NCI-H1694 (cell line): ENCODE measurements around the gene ADAMTS18.

Experiments
- DNase-seq: peaks from one replicate; lab custom pipeline; 2025; lab: John Stamatoyannopoulos, UW

ADAMTS18 gene

DNA sequence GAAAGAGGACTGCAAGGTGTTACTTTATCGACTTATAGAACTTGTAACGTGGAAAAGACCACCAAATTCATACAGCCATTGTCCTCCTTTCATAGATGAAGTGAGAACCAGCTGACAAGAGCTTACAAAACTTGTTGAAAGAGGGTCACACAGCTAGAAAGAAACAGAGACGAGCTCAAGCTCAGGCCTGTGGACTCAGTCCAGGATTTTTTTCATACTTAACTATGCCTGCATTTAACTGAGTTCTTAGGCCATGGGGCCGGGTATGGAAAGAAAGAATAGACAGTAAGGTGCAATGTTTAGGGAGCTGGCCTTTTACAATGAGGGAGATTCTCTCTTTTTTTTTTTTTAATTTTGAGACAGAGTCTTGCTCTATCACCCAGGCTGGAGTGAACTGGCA is 106.1 kb downstream of the ADAMTS18 start:
- no peak for DNase-seq

DNA sequence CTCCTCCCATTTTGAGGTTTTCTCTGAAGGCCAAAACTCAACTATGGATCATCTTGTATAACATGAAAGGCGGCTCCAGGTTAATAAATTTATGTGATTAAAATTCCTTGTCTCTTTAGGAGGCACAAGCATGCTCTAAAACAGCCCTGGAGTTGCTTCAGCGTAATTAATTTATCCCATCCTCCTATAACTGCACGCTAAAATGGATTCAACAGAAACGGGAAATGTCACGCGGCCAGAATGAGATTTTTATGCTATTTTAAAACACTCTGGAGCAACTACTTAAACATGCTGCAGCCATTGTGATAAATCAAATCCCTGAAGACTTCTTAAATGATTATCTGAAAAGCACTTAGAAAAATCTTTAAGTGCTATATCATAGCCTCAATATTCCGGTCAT is 106.6 kb downstream of the ADAMTS18 start:
- DNase-seq = no peak

DNA sequence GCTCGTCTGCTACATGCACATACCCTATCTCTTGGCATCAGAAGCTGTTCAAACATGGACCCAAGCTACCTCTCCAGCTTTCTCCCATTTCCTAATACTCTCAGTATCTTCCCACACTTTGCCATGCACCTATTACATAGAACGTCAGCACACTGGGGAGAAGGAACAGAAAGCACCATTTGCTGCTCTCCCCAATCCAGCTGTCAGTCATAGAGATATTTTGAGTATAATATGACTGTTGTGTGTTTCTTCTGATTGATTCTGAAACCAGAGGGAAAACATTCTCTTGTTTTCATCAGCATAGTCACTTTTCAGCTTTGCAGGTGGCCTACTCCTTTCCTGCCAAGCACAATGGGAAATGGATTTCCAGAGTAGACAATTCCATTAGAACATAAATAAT is 107.1 kb downstream of the ADAMTS18 start:
- DNase-seq = no peak

DNA sequence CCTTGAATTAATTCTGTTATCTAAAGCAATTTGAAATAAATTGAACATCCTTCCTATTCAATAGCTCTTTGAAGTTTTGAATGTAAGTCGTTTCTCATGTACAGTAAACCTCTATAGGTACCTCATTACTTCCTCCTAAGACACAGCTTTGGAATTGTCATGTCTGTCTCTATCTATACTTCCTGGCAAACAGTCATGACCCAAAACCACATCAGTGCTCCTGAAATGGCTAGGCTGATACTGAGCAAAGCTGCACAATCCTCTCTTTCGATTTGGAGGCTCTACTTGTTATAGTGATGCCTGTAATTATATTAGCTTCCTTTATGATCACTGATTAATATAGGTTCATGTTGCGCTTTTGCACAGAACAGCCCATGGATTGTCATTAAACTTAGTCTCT is 110.1 kb downstream of the ADAMTS18 start:
- no peak for DNase-seq

DNA sequence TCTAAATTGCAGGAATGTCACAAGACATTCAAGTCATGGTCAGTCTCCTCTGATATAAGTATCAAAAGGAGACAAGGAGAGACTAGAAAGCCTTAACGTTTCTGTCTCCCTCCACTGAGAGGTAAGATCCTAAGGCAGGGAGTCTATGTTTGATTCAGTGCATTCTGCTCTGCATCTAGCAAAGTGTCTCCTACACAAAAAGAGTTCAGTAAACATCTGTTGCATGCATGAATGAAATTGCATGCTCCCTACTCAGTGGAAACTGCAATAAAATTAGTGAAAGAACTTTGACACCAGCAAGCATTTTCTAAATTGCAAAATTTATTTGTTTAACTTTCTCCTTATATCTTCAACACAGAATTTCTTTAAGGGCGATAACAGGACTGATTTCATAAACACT is 111.1 kb downstream of the ADAMTS18 start:
- no peak for DNase-seq

DNA sequence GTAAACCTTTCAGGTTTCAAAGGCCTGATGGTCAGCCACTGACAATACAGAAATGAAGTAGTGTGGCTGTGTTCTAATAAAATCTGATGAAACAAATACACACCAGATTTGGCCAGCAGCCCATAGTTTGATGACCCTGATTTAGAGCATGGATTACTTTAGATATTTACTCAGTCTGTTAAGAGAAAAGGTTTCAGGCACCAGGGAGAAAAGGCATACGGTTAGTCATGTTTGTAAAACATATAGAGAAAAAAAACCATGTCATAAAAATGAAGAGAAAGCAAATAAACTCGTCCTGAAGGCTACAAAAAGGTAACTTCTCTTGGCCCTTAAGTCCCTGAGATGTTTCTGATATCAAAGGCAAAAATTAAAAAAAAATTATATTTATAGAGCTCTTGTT is 112.1 kb downstream of the ADAMTS18 start:
- DNase-seq = no peak

DNA sequence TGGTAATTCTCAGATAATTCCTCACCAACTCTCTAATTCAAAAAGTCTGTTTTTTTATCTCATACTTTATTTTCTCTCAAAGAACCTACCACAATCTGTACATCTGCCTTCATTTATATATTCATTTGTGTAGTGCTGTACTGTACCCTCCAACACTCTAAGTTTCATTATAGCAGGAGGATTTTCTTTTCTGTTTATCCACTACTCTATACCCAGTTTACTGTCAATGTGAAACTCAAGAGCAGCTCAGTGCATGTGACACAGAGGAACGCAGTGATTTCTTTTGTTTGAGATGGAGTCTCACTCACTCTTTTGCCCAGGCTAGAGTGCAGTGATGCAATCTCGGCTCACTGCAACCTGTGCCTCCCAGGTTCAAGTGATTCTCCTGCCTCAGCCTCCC is 117.8 kb downstream of the ADAMTS18 start:
- DNase-seq = no peak

DNA sequence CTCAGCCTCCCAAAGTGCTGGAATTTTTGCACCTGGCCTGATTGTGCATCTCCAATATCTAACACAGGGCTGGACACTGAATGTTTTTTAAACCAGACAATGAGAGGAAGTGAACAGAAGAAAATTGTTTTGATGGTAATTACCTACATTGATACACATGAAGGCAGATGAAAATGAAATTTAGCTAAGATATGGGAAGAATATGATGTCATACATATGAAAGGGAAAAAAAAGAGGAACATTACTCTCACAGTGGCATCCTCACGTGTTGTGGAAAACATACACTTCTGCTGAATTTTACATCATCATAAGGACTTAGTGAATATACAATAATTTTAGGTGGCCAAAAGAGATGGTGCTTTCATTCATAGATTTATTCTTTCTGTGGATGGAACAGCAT is 124.0 kb downstream of the ADAMTS18 start:
- no peak for DNase-seq

DNA sequence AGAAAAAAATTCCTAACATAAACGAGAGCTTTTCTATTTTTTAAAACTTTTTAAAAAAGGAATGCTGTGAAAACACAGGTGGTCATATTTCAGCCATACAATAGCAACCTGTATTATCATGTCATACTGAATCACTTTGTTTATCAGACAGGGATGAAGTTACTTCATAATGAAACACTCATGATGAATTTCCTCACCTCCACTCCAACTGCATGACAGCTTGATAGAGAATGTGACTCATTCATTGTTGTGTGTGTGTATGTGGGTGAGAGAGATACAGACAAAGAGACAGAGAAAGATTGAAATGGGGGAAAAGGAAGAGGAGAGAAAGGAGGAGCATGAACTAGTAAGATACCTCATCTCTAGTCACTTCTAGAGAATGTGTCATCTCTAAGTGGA is 126.7 kb downstream of the ADAMTS18 start:
- DNase-seq = no peak

DNA sequence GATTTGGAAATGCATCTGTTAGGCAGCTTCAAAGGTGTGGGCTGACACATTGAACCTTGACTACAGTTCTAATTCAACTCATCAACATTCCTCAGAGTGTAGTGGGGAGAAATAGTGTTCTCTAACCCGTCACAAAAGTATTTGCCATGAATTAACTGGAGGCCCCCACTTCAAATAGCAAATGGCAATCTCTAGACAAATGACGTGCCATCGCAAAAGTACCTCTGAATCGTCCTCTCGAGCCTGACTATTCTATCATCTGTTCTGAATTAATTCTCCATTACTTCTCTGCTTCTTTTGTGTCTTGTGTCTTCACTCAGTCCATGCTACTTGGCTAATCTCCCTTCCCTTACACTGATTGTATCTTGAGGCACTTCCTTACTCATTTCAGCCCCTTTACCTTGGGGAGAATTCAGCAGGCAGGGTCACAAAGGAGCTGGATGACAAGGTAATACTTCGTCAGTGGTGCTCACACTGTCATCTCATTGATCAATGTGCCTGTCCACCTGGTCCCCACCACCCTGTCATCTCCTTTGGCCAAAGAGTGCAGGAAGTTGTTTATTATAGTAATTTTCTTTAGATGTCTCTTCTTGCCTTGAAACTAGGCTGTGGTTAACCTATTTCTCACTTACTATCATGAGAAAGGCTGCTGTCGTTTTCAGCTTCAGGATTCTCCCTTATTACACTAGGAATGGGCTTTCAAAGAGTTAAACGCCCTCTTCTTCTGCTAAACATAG is 127.2 kb downstream of the ADAMTS18 start:
- no peak for DNase-seq

DNA sequence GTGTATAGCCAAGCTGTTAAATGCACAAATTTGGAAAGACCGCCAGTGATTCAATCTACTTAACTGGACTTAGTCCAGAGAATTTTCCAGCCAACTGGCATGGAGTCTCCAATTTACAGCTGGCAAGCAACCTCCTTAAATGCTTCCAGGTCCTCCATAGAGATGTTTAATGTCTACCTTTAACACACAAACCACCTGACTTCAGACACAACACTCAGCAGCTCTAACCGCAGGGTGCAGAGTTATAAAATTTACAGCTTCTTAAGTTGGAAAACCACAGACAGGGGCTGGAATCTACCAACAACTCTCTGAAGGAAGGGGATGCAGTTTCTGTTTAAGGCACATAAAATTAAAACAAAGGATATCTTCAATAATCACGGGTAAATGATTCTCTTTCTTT is 128.8 kb downstream of the ADAMTS18 start:
- DNase-seq = no peak

DNA sequence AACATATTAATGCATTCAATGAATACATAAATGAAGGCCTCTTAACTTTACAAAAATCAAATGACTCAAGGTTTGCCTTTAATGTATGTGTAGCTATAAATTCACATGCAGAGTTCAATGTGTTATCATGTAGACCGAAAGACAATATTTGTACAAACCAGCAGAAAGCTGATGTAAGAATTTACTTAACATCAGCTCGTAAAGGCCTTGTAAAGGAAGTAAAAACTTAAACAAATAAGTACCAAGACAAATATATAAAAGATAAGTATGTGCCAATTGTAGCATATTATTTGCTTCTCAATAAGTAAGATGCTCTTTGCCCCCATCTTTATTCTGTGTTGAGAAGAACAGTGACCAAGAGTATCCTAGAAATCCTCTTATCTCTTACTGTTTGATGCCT is 130.0 kb downstream of the ADAMTS18 start:
- no peak for DNase-seq

DNA sequence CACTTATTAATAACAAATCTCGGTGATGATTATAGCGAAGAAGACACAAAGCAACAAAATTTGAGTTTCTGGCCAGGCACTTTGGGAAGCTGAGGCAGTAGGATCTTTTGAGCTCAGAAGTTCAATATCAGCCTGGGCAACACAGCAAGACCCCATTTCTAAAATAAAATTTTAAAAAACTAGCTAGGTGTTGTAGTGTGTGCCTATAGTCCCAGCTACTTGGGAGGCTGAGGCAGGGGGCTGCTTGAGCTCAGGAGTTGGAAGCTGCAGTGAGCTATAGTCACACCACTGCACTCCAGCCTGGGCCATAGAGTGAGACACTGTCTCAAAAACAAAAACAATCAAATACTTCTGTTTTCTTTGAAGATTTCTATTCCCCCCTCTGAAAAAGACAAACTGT is 130.7 kb downstream of the ADAMTS18 start:
- DNase-seq = no peak

DNA sequence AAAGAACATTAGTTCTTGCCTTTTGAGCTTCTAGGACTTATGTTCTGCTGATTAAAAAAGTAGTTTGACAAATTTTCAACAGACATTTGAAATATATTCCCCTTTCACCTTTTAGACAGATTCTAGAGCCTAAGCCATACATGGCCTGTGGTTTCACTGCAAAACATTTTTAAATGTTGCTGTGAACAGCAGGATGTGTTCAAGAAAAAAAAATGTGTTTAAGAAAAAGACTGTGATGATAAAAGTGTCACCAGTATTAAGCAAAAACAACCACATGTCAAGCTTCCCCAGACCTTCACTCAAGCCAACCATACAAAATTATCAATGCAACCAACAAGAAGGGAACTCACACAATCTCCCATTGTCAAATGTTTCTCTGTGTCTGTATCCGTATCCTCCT is 132.2 kb downstream of the ADAMTS18 start:
- DNase-seq = no peak

DNA sequence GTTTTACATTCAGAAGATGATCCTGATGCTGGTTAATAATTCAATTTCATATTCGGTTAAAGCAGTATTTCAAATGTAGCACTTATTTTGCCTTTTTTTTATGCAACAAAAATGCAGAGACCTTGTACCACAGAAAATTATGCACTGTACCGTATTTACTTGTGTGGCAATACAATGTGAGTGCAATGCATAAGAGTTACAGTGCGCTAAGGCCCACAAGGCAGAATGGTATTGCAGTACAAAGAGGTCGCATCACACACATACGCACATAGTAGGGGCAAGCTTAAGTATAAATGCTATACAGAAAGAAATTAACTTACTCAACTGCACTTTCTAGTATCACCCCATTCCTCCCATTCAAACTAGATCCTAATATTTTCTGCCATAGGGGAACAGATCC is 132.6 kb downstream of the ADAMTS18 start:
- DNase-seq = no peak

DNA sequence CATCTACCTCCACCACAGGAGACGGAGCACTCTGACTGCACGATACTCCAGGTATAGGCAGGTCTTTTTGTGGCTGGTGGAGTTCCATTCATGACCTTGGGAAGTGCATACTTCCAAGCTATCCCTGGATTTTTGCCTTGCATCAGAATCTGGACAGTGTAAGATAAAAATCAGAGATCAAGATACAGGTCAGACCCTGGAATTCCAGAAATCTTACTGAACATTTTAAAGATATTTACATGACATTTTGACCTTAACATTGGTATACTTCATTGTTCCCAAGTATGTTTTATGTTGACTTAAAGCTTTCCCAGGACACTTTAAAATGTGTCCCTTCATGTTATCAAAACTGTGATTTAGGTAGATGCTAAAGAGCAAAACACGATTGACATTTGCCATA is 134.6 kb downstream of the ADAMTS18 start:
- no peak for DNase-seq

DNA sequence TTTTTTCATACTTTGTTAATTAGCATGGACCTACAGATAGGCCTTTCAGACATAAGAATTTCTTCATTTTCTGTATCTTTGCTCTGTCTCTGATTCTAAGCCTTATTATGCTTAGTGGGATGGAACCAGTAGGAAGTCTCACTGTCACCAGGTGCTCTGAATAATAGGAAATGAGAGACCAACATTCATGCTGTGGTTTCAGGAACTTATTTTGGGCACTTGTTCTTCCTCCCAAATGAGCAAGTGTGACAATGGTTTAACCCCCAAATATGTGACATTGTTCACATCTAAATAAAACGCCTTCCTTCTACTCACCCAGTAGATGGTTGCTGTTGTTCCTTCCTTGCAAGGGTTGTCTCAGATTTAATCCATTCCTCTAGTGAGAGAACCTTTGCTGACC is 135.4 kb downstream of the ADAMTS18 start:
- DNase-seq = no peak

DNA sequence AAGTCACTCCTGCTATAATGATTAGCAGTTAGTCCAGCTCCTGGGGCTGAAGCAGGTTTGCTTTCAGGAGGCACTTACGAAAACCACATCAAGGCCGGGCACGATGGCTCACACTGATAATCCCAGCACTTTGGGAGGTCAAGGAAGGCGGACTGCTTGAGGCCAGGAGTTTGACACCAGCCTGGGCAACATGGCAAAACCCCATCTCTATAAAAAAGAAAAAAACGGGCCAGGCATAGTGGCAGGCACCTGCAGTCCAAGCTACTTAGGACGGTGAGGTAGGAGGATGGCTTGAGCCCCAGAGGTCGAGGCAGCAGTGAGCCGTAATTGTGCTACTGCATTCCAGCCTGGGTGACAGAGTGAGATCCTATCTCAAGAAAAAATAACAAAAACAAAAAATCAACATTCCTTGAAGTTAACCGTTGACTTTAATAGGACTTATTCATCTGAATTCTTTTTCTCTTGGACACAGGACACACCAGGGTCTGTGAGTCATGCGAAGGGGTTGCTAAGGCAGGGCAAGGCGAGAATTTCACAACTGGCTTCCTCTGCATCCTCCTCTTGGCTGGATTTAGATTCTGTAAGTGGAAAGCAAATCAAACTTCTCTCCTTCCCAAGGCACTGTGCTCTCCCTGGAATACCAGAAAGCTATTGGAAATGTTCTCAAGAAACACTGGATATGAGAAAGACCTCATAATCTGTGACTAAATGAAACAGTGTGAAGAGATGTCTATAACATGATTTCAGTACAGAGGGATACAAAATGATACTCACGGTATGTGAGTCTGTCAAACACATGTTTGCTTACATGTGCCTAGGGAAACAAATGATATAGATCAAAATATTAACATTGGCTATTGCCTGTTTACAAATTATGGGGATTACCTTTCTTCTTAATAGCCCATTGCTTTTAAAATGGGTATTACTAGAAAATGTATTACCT is 136.1 kb downstream of the ADAMTS18 start:
- DNase-seq = no peak

DNA sequence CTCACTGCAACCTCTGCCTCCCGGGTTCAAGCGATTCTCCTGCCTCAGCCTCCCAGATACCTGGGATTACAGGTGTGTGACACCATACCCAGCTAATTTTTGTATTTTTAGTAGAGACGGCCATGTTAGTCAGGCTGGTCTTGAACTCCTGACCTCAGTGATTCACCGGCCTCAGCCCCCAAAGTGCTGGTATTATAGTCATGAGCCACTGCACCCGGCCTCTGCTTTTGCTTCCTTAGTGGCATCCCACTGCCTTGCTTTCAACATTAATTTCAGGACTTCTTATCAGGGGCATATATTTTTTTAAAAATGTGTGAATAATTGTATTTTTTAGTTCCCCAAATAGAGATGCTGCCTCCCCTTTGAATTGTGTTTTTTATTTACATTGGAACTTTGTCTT is 136.8 kb downstream of the ADAMTS18 start:
- DNase-seq = no peak

DNA sequence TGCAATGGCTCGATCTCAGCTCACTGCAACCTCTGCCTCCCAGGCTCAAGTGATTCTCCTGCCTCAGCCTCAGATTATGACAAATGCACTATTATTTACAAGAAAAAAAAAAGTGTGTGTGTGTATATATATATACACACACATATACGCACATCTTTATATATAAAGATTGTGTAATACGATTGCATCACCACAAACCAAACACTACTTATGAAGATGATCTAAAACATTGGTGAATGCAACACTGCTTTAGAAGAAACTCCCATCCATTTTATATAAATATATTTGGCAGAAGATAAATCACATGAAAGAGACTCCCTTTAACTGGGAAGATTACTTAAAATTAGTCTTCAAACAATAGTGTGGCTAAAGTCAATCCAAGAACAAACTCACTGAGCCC is 138.9 kb downstream of the ADAMTS18 start:
- DNase-seq = no peak

DNA sequence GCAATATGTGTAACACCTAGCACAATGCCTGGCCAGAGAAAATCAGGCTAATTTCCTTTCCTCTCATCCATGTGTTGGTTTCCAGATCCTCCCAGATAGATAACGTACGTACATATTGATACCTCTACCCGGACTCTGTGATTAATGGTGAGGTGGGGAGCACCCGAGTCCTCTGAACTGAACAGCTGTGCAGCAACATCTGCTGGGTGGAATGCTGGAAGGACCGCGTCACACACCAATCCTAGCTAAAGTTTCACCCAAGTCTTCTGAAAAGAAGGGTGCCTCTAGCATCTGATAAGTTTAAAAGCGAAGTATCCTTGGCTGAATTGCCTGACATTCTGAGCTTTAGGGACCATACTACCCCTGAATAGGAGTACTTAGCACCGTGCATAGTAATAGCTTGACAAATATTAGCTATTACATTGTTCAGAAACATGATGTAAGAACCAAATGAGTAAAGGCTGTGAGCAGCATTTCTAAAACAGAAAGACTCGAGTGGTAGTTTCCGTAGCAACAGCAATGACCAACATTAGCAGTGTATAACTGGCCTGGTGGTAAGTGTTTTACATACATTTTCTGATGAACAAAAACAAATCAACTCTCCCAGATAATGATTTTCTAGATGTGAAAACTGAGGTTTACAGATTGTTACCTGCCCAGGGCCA is 144.3 kb downstream of the ADAMTS18 start:
- DNase-seq = no peak

DNA sequence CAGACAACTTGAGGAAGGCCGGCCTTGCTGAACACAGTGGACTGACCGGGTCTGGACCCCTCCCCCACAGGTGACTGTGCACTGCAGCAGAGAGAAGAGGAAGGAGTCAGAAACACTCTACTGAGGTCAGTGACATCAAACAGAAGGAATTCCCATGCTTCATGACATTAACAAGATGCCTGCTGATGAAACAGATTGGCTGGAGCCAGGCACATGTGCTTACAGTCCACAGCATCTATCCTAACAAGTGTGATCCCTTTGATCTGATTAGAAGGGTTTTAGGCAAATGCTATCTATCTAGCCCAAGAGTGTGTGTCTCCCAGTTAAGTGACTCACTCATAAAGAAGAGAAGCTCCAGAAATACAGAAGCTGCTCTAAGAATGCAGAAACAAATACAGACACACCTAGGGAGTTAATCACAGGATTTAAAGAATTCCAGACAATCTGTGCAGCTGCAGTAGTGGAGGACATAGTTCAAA is 145.5 kb downstream of the ADAMTS18 start:
- DNase-seq = no peak

DNA sequence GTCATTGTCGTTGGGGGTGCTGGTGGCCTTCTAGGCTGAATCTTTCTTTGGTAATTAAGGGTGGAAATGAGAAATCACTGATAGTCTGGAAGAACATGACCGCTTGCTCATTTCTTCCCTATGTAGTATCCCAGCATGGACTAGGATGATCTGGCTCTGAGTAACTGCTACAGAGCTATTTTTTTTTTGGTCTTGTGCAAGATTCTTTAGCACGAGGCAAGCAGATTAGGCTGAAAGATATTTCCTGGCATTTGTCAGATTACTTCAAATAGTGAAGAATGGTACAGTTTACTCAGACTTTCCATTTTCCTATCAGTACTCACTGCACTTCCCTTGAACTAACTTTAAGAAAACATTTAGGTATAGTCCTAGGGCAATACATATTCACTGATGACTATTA is 146.6 kb downstream of the ADAMTS18 start:
- DNase-seq = no peak
